ENCODE results near the gene PRLR. TPM values are rescaled to one million over a fixed set of nuclear protein-coding genes. Genes with fewer than 3 reads are reported as not detected.

The PRLR gene
- total and polyA plus RNA-seq, 2 experiments from 2014 or later = 0.31 to 2.2 TPM

DNA sequence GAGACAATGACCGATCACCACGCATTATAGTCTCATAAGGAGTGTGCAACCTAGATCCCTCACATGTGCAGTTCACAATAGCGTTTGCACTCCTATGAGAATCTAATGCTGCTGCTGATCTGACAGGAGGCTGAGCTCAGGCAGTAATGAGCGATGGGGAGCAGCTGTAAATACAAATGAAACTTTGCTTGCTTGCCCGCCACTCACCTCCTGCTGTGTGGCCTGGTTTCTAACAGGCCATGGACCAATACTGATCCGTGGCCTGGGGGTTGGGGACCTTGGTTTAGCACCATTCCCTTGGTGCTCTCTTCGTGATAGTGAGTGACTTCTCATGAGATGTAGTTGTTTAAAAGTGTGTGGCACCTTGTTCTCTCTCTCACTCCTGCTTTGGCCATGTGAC, 50.2 kb downstream of the PRLR start (continued):
- TF ChIP-seq, protein P1, sequence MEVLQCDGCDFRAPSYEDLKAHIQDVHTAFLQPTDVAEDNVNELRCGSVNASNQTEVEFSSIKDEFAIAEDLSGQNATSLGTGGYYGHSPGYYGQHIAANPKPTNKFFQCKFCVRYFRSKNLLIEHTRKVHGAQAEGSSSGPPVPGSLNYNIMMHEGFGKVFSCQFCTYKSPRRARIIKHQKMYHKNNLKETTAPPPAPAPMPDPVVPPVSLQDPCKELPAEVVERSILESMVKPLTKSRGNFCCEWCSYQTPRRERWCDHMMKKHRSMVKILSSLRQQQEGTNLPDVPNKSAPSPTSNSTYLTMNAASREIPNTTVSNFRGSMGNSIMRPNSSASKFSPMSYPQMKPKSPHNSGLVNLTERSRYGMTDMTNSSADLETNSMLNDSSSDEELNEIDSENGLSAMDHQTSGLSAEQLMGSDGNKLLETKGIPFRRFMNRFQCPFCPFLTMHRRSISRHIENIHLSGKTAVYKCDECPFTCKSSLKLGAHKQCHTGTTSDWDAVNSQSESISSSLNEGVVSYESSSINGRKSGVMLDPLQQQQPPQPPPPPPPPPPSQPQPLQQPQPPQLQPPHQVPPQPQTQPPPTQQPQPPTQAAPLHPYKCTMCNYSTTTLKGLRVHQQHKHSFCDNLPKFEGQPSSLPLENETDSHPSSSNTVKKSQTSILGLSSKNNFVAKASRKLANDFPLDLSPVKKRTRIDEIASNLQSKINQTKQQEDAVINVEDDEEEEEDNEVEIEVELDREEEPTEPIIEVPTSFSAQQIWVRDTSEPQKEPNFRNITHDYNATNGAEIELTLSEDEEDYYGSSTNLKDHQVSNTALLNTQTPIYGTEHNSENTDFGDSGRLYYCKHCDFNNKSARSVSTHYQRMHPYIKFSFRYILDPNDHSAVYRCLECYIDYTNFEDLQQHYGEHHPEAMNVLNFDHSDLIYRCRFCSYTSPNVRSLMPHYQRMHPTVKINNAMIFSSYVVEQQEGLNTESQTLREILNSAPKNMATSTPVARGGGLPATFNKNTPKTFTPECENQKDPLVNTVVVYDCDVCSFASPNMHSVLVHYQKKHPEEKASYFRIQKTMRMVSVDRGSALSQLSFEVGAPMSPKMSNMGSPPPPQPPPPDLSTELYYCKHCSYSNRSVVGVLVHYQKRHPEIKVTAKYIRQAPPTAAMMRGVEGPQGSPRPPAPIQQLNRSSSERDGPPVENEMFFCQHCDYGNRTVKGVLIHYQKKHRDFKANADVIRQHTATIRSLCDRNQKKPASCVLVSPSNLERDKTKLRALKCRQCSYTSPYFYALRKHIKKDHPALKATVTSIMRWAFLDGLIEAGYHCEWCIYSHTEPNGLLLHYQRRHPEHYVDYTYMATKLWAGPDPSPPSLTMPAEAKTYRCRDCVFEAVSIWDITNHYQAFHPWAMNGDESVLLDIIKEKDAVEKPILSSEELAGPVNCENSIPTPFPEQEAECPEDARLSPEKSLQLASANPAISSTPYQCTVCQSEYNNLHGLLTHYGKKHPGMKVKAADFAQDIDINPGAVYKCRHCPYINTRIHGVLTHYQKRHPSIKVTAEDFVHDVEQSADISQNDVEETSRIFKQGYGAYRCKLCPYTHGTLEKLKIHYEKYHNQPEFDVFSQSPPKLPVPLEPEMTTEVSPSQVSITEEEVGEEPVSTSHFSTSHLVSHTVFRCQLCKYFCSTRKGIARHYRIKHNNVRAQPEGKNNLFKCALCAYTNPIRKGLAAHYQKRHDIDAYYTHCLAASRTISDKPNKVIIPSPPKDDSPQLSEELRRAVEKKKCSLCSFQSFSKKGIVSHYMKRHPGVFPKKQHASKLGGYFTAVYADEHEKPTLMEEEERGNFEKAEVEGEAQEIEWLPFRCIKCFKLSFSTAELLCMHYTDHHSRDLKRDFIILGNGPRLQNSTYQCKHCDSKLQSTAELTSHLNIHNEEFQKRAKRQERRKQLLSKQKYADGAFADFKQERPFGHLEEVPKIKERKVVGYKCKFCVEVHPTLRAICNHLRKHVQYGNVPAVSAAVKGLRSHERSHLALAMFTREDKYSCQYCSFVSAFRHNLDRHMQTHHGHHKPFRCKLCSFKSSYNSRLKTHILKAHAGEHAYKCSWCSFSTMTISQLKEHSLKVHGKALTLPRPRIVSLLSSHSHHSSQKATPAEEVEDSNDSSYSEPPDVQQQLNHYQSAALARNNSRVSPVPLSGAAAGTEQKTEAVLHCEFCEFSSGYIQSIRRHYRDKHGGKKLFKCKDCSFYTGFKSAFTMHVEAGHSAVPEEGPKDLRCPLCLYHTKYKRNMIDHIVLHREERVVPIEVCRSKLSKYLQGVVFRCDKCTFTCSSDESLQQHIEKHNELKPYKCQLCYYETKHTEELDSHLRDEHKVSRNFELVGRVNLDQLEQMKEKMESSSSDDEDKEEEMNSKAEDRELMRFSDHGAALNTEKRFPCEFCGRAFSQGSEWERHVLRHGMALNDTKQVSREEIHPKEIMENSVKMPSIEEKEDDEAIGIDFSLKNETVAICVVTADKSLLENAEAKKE (CRISPR knock-in tag; IDR thresholded peaks at IDR 0.05) = no peak
- no peak for TF ChIP-seq NANOG (IDR thresholded peaks at IDR 0.05; ENCODE audit: borderline replicate concordance)
- TF ChIP-seq EZH2 (IDR thresholded peaks at IDR 0.05; ENCODE audit: low read depth, unreplicated experiment) = no peak
- TF ChIP-seq STAT1 (IDR thresholded peaks at IDR 0.05; ENCODE audit: unreplicated experiment) = no peak

GRCh38 chr5:35177783-35178182, 52.5 kb downstream of the PRLR start:
- no peak overlapping the region for H3K27ac Mint-ChIP-seq
- Histone ChIP-seq H3K27me3 (ENCODE audit: insufficient read depth) (no peaks in the 10 kb centered on the region), H3K4me2 (no peak overlapping the region), H3K4me3 (no peak overlapping the region), H4K20me1 (replicated peaks; ENCODE audit: insufficient read depth) (no peaks in the 10 kb centered on the region), H2AFZ (no peak overlapping the region), H3K4me1 (ENCODE audit: insufficient read depth) (no peaks in the 10 kb centered on the region), H3K27ac (ENCODE audit: low read depth) (no peak overlapping the region), H3K79me2 (replicated peaks; ENCODE audit: insufficient read depth) (no peaks in the 10 kb centered on the region), H3K36me3 (ENCODE audit: insufficient read depth) (no peaks in the 10 kb centered on the region), H3K9me2 (ENCODE audit: insufficient read depth) (0 out of 2 replicates have a peak, but pooled peaks cover 3% of the 10 kb centered on the region), H3F3A (replicated peaks; ENCODE audit: low read depth) (no peaks in the 10 kb centered on the region)
- H3K4me1 Mint-ChIP-seq = peaks cover 2% of the 10 kb centered on the region
- H3K9me3 Mint-ChIP-seq = peaks cover 2% of the 10 kb centered on the region; the same call in 2 of the 3 replicates
- TF ChIP-seq CREB1 (CRISPR knock-in tag; IDR thresholded peaks at IDR 0.05; ENCODE audit: low read depth) (no peak), STAT1 (IDR thresholded peaks at IDR 0.05; ENCODE audit: unreplicated experiment) (no peak), EZH2phosphoT487 (IDR thresholded peaks at IDR 0.05; ENCODE audit: unreplicated experiment) (no peak), NANOG (IDR thresholded peaks at IDR 0.05; ENCODE audit: borderline replicate concordance) (no peak), EZH2 (IDR thresholded peaks at IDR 0.05; ENCODE audit: low read depth, unreplicated experiment) (no peak), POLR2AphosphoS5 (IDR thresholded peaks at IDR 0.05; ENCODE audit: low read depth) (no peak)
- TF ChIP-seq, protein P2, sequence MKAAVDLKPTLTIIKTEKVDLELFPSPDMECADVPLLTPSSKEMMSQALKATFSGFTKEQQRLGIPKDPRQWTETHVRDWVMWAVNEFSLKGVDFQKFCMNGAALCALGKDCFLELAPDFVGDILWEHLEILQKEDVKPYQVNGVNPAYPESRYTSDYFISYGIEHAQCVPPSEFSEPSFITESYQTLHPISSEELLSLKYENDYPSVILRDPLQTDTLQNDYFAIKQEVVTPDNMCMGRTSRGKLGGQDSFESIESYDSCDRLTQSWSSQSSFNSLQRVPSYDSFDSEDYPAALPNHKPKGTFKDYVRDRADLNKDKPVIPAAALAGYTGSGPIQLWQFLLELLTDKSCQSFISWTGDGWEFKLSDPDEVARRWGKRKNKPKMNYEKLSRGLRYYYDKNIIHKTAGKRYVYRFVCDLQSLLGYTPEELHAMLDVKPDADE (IDR thresholded peaks at IDR 0.05) = no peak
- no peak for DNase-seq (ENCODE audit: low spot score)
- no peak overlapping the region for H3K4me3 Mint-ChIP-seq
- no peak for ATAC-seq
- H3K36me3 Mint-ChIP-seq (ENCODE audit: low read depth) = 0 out of 3 replicates have a peak, but pooled peaks cover 3% of the 10 kb centered on the region
- H3K27me3 Mint-ChIP-seq (ENCODE audit: insufficient read depth, low read depth, poor library complexity) = peaks cover 4% of the 10 kb centered on the region
